ENCODE results near the gene SLAMF7.

DNA sequence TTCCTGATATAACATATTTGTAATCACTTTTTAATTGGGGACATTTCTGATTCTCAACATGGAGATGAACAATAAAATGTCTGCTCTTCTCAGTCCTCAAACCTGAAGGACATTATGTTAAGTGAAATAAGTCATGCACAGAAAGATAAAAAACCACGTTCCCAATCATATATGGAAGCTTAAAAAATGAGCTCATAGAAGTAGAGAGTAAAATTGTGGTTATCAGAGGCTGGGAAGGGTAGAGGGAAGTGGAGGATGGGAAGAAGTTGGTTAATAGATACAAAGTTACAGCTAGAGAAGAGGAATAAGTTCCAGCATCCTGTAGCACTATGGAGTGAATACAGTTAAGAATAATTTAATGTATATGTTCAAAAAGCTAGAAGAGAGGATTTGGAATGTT lies 25.9 kb upstream of the SLAMF7 start:
- TF ChIP-seq, protein P1, sequence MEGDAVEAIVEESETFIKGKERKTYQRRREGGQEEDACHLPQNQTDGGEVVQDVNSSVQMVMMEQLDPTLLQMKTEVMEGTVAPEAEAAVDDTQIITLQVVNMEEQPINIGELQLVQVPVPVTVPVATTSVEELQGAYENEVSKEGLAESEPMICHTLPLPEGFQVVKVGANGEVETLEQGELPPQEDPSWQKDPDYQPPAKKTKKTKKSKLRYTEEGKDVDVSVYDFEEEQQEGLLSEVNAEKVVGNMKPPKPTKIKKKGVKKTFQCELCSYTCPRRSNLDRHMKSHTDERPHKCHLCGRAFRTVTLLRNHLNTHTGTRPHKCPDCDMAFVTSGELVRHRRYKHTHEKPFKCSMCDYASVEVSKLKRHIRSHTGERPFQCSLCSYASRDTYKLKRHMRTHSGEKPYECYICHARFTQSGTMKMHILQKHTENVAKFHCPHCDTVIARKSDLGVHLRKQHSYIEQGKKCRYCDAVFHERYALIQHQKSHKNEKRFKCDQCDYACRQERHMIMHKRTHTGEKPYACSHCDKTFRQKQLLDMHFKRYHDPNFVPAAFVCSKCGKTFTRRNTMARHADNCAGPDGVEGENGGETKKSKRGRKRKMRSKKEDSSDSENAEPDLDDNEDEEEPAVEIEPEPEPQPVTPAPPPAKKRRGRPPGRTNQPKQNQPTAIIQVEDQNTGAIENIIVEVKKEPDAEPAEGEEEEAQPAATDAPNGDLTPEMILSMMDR (conservative IDR thresholded peaks at IDR 0.05 in 1 of 2, IDR thresholded peaks at IDR 0.05 in 1 of 2; ENCODE audit: low read depth in 1 of 2, low read length in 2 of 2) = no peak
- TF ChIP-seq EZH2 (IDR thresholded peaks at IDR 0.05; ENCODE audit: low read length, missing control alignments) = no peak

Data from fibroblast of lung (primary cell).